Right cardiac atrium (tissue), 5 donors: ENCODE data around the gene MAN2A2. TPM values are rescaled to one million over a fixed set of nuclear protein-coding genes. Genes with fewer than 3 reads are reported as not detected.

Experiments used
- ATAC-seq, 2 donors: fragments of 200-7000 bp; cut with Tn5 transposase; one replicate each; pipeline versions ENCODE4 v1.8.0 to v1.9.1; 2020; ENCODE audit warnings: moderate library complexity in 2 of 2, mild to moderate bottlenecking in 1 of 2
- DNase-seq, 3 donors: peaks; one replicate each; pipeline ENCODE4 v3.0.0-alpha.2; 2020
- H3K27ac ChIP-seq: one replicate; pipeline ENCODE4 v1.5.1; 2013; ENCODE audit warnings: mild to moderate bottlenecking, low read length, control low read depth, moderate library complexity
- H3K27me3 ChIP-seq: one replicate; pipeline ENCODE4 v1.6.1; 2013; ENCODE audit not compliant: control insufficient read depth, insufficient read depth
- H3K4me1 ChIP-seq: one replicate; pipeline ENCODE4 v1.6.1; 2013; ENCODE audit warnings: low read length; ENCODE audit not compliant: control insufficient read depth, insufficient read depth
- H3K4me3 ChIP-seq: one replicate; pipeline ENCODE4 v1.5.1; 2013; ENCODE audit warnings: low read length, control low read depth
- H3K9me3 ChIP-seq: one replicate; pipeline ENCODE4 v1.6.1; 2013; ENCODE audit warnings: low read length; ENCODE audit not compliant: control insufficient read depth
- WGBS: extraction: QIAGEN DNeasy Blood & Tissue Kit; methylation state at CpG from one replicate; pipeline ENCODE4 v1.1.7; 2013; 5-methylcytosine and 5-hydroxymethylcytosine counted together
- intact Hi-C, 4 donors: fragments of 100-400 bp; cut with DNase I; formaldehyde crosslinking; loops; one replicate each; pipeline versions ENCODE4 v1.11.0 to v1.14.0; 2022 to 2023
- polyA plus RNA-seq: library from polyadenylated mRNA; stranded (reverse); fragments of 200-250 nt; gene quantifications from one replicate; pipeline ENCODE4 v1.2.3, GENCODE V29; 2013
- total RNA-seq, 4 donors: library from RNA; stranded (reverse); fragmentation: NEBNext Ultra II Directional; extraction: Animal tissue kit (Norgen Biotek cat#: 25700); gene quantifications; one replicate each; pipeline ENCODE4 v1.2.1, GENCODE V29; 2021
- donor health status: healthy with polysubstance abuse.
- donor health status: DM: no; HTN: yes; CAD: no.
- donor health status: DM: no; HTN: no; CAD: no.
- donor health status: DM: no; HTN: yes; CAD: no; lungs with severe emphysema.
- donor health status: DM: yes; HTN: yes; CAD: no.

Gene MAN2A2
- total and polyA plus RNA-seq, 5 donors = 41.6 to 118 (median 80.3) TPM

DNA sequence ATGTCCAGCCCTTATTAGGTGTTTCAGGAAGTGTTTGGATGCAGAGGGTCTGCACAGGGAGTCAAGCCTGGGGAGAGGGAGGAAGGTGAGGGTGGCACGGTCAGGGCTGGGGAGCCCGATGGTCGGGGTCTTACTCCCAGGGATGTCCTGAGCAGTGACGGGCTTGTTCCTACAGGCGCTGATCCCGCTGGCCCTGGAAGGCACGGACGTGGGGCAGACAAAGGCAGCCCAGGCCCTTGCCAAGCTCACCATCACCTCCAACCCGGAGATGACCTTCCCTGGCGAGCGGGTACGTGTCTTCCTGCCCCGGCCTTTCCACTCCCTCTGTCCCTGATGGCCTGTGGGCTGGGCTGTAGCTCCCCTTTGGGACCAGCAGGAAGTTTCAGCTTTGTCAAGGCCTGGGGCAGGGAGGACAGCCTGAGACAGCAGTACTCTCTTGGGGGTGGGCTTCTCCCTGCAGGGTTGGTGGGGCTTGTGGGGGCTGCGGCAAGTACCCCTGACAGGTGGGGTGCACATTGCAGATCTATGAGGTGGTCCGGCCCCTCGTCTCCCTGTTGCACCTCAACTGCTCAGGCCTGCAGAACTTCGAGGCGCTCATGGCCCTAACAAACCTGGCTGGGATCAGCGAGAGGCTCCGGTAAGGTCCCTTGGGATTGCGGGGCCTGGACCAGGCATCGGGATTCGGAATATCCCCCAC lies 47.0 kb downstream of the MAN2A2 start:
- Histone ChIP-seq H3K4me3 (no peak overlapping the region), H3K27ac (no peak overlapping the region), H3K9me3 (no peaks in the 10 kb centered on the region), H3K4me1 (no peaks in the 10 kb centered on the region), H3K27me3 (no peaks in the 10 kb centered on the region)
- 92% methylated on average over 23 of the region's 23 CpGs for WGBS
- intact Hi-C loops = loop anchor here in 2 of 4 donors (10.0 kb wide), 1 partner anchor 315 kb away; no protein-coding TSS in a partner anchor
- ATAC-seq (no peak), DNase-seq (no peak)

DNA sequence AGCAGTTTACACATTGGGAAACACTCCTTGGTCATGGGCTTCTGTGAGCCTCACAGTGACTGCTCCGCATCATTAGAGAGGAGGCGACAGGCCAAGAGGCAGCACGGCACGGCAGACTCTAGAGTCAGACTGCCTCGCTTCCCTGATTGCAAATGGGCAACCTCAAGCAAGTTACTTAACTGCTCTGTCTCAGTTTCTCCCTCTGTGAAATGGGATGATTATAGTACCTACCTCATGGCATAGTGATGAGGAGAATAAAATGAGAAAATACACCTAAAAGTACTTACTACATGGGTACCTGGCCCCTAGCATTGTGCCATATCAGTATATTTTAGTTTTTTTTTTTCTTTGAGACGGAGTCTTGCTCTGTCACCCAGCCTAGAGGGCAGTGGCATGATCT lies 47.6 kb downstream of the MAN2A2 start:
- ATAC-seq = no peak
- intact Hi-C loops = loop anchor here in 2 of 4 donors (10.0 kb wide), 1 partner anchor 314 kb away; no protein-coding TSS in a partner anchor
- H3K27me3 ChIP-seq = no peaks in the 10 kb centered on the region
- 98% methylated on average over 6 of the region's 6 CpGs for whole genome bisulfite sequencing
- no peak for DNase-seq
- H3K4me3 ChIP-seq = no peak overlapping the region
- H3K27ac ChIP-seq = no peak overlapping the region
- H3K9me3 ChIP-seq = no peaks in the 10 kb centered on the region
- no peaks in the 10 kb centered on the region for H3K4me1 ChIP-seq

DNA sequence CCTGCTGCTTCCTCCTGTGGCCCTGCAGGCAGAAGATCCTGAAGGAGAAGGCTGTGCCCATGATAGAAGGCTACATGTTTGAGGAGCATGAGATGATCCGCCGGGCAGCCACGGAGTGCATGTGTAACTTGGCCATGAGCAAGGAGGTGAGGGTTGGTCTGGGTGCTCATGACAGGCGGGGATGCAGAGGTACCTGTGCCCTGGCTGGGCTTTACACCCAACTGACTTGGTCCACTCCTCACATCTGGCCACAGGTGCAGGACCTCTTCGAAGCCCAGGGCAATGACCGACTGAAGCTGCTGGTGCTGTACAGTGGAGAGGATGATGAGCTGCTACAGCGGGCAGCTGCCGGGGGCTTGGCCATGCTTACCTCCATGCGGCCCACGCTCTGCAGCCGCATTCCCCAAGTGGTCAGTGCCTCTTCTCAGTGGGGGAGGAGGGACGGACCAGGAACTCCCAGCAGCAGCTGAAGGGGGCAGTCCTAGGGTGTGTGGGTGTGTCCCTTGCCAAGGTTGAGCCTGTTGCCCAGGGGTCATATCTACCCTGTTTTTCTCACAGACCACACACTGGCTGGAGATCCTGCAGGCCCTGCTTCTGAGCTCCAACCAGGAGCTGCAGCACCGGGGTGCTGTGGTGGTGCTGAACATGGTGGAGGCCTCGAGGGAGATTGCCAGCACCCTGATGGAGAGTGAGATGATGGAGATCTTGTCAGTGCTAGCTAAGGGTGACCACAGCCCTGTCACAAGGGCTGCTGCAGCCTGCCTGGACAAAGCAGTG lies 50.0 kb downstream of the MAN2A2 start:
- Histone ChIP-seq H3K4me1 (no peaks in the 10 kb centered on the region), H3K27ac (no peak overlapping the region), H3K27me3 (no peaks in the 10 kb centered on the region), H3K9me3 (no peaks in the 10 kb centered on the region), H3K4me3 (no peak overlapping the region)
- no peak for ATAC-seq
- intact Hi-C loops = loop anchor here in 2 of 4 donors (10.0 kb wide), 1 partner anchor 312 kb away; no protein-coding TSS in a partner anchor
- WGBS = 90% methylated on average over 14 of the region's 14 CpGs
- DNase-seq = peak in 1 of 3 donors; percentile 39

DNA sequence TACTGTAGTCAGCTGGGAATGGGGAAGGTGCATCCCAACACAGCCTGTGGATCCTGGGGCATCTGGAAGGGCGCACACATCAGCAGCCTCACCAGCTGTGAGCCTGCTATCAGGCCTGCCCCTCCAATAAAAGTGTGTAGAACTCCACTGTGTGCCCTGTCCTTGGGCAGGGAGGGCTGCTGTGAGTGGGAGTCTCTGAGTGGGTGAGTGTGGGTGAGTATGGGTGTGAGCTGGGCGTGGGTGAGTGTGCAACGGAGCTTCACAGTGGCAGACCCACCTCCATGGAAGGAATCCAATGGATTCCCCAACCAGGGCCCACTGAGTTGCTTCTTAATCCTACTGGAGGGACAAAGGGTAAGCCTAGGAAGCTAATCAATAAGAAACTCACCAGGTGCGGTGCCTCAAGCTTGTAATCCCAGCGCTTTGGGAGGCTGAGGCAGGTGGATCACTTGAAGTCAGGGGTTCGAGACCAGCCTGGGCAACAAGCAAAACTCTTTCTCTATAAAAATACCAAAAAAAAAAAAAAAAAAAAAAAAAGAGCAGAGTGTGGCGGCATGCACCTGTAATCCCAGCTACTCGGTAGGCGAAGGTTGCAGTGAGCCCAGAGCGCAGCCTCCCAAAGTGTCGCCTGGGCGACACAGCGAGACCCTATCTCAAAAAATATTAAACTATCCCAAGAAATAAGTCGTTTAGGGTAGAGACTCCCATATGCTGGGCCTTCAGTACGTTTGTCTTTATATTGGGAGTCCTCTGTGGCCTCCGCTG lies 51.0 kb downstream of the MAN2A2 start:
- no peaks in the 10 kb centered on the region for H3K27me3 ChIP-seq
- H3K4me1 ChIP-seq = no peaks in the 10 kb centered on the region
- no peak overlapping the region for H3K4me3 ChIP-seq
- WGBS = 73% methylated on average over 16 of the region's 16 CpGs
- H3K27ac ChIP-seq = no peak overlapping the region
- intact Hi-C loops = loop anchor here in 2 of 4 donors (10.0 kb wide), 1 partner anchor 311 kb away; no protein-coding TSS in a partner anchor
- no peak for ATAC-seq
- DNase-seq = peak in 1 of 3 donors; percentile 48
- no peaks in the 10 kb centered on the region for H3K9me3 ChIP-seq

DNA sequence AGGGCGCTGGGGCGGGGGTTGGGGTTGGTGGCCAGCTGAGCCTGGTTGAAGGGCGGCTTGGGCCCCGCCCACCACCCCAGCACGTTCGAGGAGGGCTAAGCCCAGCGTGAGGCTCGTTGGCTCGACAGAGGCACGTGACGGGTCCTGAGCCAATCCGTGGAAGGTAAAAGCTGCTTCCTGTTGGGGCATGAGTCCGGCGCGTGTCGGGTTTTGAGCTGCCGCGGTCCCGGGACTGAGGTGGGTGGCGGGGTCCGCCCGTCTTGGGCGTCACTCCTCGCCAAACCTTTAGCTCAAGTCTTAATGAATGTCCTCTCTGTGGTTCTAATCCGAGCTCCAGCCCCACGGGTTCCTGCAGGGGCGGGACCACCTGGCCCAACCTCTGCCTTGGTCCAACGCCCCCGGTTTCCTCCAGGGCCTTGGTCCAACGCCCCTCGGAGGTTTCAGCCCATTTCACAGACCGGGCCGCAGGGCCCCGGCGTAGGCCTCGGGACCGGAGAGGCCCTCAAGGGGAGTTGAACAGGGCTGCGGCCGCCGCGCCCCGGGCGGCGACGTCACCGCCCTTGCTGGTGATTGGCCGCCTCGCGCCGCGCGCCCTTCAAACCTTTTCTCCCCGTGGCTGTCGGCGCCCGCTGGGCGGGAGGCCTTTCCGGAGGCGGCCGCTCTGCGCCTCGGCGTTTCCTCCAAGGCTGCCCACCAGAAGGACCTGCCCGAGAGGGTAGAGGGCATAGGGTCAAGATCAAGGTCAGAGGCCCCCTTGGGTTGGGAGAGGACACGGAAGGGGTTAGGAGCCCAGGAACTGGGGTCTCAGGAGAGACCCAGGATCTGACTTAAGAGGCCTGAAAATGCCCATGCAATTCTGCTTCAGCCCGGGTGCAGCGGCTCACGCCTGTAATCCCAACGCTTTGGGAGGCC lies 51.9 kb downstream of the MAN2A2 start, which contains the start of gene RCCD1:
Gene RCCD1, plus strand, starts transcription at position 173 of the 912 bp plus-strand sequence. CDS start 1,851 bp downstream, outside the sequence.
- intact Hi-C loops = loop anchor here in 3 of 4 donors (5.0 to 10.0 kb wide), 4 partner anchors 92 to 317 kb away; no protein-coding TSS in a partner anchor

DNA sequence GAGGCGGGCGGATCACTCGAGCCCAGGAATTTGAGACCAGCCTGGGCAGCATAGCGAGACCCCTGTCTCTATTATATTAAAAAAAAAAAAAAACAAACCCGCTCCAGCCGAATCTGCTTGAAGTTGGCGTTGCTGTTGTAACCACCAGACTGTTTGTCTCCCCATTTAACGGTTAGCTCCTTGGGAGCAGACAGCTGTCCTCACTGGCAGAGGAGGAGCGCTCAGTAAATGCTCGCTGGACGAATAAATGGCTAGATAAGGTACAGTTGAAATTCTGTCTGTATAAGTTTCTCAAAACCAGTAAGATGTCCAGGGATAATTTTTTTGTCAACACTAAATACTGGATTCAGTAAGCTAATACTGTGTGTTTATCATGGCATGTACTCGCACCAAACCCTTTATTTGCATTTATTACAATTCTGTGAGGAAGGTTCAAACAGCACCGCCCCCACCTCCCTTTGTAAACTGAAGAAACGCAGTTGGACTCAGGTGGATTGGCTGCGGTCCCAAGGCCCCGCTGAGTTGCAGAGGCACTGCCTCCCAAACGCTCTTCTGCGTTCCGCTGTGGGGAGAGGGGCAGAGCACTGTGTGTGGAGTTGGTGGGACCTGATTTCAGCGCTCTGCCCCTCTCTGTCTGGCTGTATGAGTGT lies 52.6 kb downstream of the MAN2A2 start:
- Histone ChIP-seq H3K9me3 (no peaks in the 10 kb centered on the region), H3K4me1 (no peaks in the 10 kb centered on the region), H3K27ac (no peak overlapping the region), H3K27me3 (no peaks in the 10 kb centered on the region), H3K4me3 (no peak overlapping the region)
- whole genome bisulfite sequencing = 73% methylated on average over 20 of the region's 20 CpGs
- no peak for ATAC-seq
- intact Hi-C loops = loop anchor here in 3 of 4 donors (5.0 to 10.0 kb wide), 4 partner anchors 92 to 317 kb away; no protein-coding TSS in a partner anchor
- DNase-seq = no peak

More for the DNA sequence above, 51.9 kb downstream of the MAN2A2 start, which contains the start of gene RCCD1:
- WGBS = 3% methylated on average over 69 of the region's 69 CpGs
- Histone ChIP-seq H3K4me3 (peak within 1 kb of the TSS; percentile 54), H3K4me1 (no peaks in the 10 kb centered on the region), H3K27ac (peak within 1 kb of the TSS; percentile 71), H3K27me3 (no peaks in the 10 kb centered on the region), H3K9me3 (no peaks in the 10 kb centered on the region)
- ATAC-seq = peak; percentile 94 to 95
- DNase-seq = peak; percentile 97 to 99 (median 98)

DNA sequence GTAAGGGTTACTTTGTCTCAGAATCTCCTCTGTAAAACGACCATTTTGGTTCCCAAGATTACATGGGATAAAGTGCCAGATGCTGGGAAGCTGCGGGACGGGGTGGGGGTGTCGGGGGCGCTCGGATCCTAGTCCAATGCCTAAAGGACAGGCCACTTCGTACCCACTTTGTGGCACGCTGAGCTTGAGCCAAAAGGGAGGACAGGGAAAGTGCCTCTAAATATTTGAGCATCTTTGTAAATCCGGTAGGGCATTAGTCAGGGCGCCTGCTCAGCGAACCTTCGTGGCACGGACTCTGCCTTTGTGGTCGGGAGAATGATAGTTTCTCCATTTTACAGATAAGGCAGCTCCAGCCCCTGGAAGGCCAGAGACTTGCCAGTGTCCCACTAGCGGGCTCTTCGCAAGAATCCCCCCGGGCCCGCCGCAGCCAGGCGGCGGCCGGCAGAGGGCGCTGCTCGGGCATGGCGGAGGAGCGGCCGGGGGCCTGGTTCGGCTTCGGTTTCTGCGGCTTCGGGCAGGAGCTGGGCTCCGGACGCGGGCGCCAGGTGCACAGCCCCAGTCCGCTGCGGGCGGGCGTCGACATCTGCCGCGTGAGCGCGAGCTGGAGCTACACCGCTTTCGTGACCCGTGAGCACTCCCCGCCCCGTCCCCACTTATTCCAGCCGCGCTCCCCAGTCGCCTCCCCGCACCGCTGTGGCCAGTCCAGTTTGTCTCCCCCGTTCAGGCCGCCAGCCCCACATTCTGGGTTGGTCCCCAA lies 53.4 kb downstream of the MAN2A2 start:
- WGBS = 9% methylated on average over 56 of the region's 56 CpGs
- peak overlapping the region; percentile 45 for H3K4me3 ChIP-seq
- intact Hi-C loops = loop anchor here in 3 of 4 donors (5.0 to 10.0 kb wide), 4 partner anchors 91 to 316 kb away; no protein-coding TSS in a partner anchor
- peak; percentile 43 to 48 for ATAC-seq
- peak; percentile 78 to 94 (median 93) for DNase-seq
- no peaks in the 10 kb centered on the region for H3K27me3 ChIP-seq
- no peak overlapping the region for H3K27ac ChIP-seq
- no peaks in the 10 kb centered on the region for H3K4me1 ChIP-seq
- H3K9me3 ChIP-seq = no peaks in the 10 kb centered on the region

DNA sequence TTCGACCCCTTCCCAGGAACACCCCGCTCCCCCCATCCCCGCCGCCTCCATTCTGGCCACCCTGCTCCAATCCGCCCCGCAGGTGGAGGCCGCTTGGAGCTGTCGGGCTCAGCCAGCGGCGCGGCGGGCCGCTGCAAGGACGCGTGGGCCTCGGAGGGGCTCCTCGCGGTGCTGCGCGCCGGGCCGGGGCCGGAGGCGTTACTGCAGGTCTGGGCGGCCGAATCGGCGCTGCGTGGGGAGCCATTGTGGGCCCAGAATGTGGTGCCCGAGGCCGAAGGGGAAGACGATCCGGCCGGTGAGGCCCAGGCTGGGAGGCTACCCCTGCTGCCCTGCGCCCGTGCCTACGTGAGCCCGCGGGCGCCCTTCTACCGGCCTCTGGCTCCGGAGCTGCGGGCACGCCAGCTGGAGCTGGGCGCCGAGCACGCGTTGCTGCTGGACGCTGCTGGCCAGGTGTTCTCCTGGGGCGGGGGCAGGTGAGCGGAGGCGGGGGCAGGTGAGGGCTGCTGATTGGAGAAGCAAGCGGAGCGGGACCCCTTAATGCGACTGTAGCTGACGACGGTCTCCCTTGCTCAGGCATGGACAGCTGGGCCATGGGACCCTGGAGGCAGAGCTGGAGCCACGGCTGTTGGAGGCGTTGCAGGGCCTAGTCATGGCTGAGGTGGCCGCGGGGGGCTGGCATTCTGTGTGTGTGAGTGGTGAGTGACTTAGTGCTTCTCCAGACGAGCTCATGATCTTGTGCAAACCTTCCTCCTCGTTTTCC lies 54.1 kb downstream of the MAN2A2 start:
- H3K4me1 ChIP-seq = no peaks in the 10 kb centered on the region
- H3K4me3 ChIP-seq = peak overlapping the region; percentile 45
- intact Hi-C loops = loop anchor here in 3 of 4 donors (5.0 to 10.0 kb wide), 4 partner anchors 90 to 315 kb away; no protein-coding TSS in a partner anchor
- no peaks in the 10 kb centered on the region for H3K27me3 ChIP-seq
- WGBS = 20% methylated on average over 63 of the region's 63 CpGs
- DNase-seq (peak in 2 of 3 donors; percentile 65 to 71), ATAC-seq (peak; percentile 2 to 17)
- H3K27ac ChIP-seq = no peak overlapping the region
- H3K9me3 ChIP-seq = no peaks in the 10 kb centered on the region
